Spleen (tissue), 11 donors: ENCODE measurements around the gene COLEC12. TPM values are rescaled to one million over a fixed set of nuclear protein-coding genes. Genes with fewer than 3 reads are reported as not detected.

Experiments
- DNase-seq: peaks from one replicate; pipeline ENCODE4 v3.0.0-alpha.2; 2020
- H3K27ac ChIP-seq, 8 donors: fragments of 200-600 bp; sonication (generic) in 7 of 8; 1 replicate in 4 of 8; 2 replicates in 4 of 8; pipeline versions ENCODE4 v1.5.0 to v1.8.0; 2016 to 2021; ENCODE audit warnings: inconsistent platforms in 4 of 8, mild to moderate bottlenecking in 4 of 8, moderate library complexity in 1 of 8
- H3K27me3 ChIP-seq, 7 donors: fragments of 200-600 bp; sonication (generic) in 6 of 7; replicated peaks in 1 of 7; 1 replicate in 4 of 7; 2 replicates in 3 of 7; pipeline versions ENCODE4 v1.5.0 to v1.8.0; 2016 to 2021; ENCODE audit warnings: inconsistent platforms in 3 of 7, mild to moderate bottlenecking in 1 of 7
- H3K36me3 ChIP-seq, 6 donors: fragments of 200-600 bp; sonication (generic) in 5 of 6; 1 replicate in 4 of 6; 2 replicates in 2 of 6; pipeline versions ENCODE4 v1.5.0 to v1.8.0; 2016 to 2021; ENCODE audit warnings: inconsistent platforms in 2 of 6
- H3K4me1 ChIP-seq, 6 donors: fragments of 200-600 bp; sonication (generic) in 5 of 6; 1 replicate in 3 of 6; 2 replicates in 3 of 6; pipeline versions ENCODE4 v1.5.0 to v1.8.0; 2016 to 2021; ENCODE audit warnings: inconsistent platforms in 3 of 6
- H3K4me3 ChIP-seq, 8 donors: fragments of 200-600 bp; sonication (generic) in 7 of 8; 1 replicate in 4 of 8; 2 replicates in 4 of 8; pipeline versions ENCODE4 v1.5.0 to v1.8.0; 2016 to 2021; ENCODE audit warnings: inconsistent platforms in 4 of 8, mild to moderate bottlenecking in 4 of 8, moderate library complexity in 2 of 8
- H3K9me3 ChIP-seq, 8 donors: fragments of 200-600 bp; sonication (generic) in 7 of 8; 1 replicate in 4 of 8; 2 replicates in 4 of 8; pipeline versions ENCODE4 v1.5.0 to v1.8.0; 2016 to 2021; ENCODE audit warnings: inconsistent platforms in 4 of 8
- CTCF ChIP-seq, 11 experiments: fragments of 200-600 bp in 7 of 11; fragments of 450-650 bp in 4 of 11; sonication (generic) in 4 of 11; IDR thresholded peaks in 8 of 11; conservative IDR thresholded peaks in 3 of 11; 1 replicate in 7 of 11; 2 replicates in 4 of 11; pipeline versions ENCODE4 v1.4.0 to v1.8.0; 2016 to 2021; ENCODE audit warnings: antibody characterized with exemption in 11 of 11, inconsistent platforms in 4 of 11, mild to moderate bottlenecking in 1 of 11
- POLR2A ChIP-seq, 3 donors: fragments of 450-650 bp; IDR thresholded peaks; one replicate each; pipeline ENCODE4 v1.5.1; 2017; ENCODE audit warnings: antibody characterized with exemption in 3 of 3, mild to moderate bottlenecking in 1 of 3
- POLR2AphosphoS5 ChIP-seq, 3 donors: sonication (generic); formaldehyde crosslinking; IDR thresholded peaks; one replicate each; pipeline ENCODE4 v1.5.1; 2017; ENCODE audit warnings: antibody characterized with exemption in 3 of 3
- WGBS, 5 donors: extraction: QIAGEN DNeasy Blood & Tissue Kit in 3 of 5; methylation state at CpG; one replicate each; pipeline versions ENCODE4 v1.1.5 to v1.1.7; 2013 to 2018; 5-methylcytosine and 5-hydroxymethylcytosine counted together
- intact Hi-C: fragments of 100-400 bp; cut with DNase I; formaldehyde crosslinking; loops from one replicate; pipeline ENCODE4 v1.15.0; 2023; ENCODE audit warnings: low total_unique reads
- polyA plus RNA-seq, 3 donors: library from polyadenylated mRNA; stranded (reverse); fragments of 200-250 nt; gene quantifications; one replicate each; pipeline ENCODE4 v1.2.1, GENCODE V29; 2013
- total RNA-seq, 7 donors: library from RNA; depleted of rRNA in 3 of 7; stranded (reverse); fragments of >200 nt in 3 of 7; fragmentation: NEBNext Ultra II Directional in 4 of 7; extraction: Animal tissue kit (Norgen Biotek cat#: 25700) in 4 of 7; gene quantifications; one replicate each; pipeline versions ENCODE4 v1.1.0 to v1.2.1, GENCODE V29; 2016 to 2021
- donor health status: healthy with polysubstance abuse.
- donor health status: DM: no; HTN: no; CAD: no; lungs with moderate emphysema.
- donor health status: DM: no; HTN: no; CAD: no.
- donor health status: Bipolar disorder and iron deficiency.
- donor health status: healthy.
- donor health status: DM: no; HTN: no; CAD: no.
- donor health status: DM: yes; HTN: yes; CAD: no.

The COLEC12 gene
- total and polyA plus RNA-seq, 10 donors = 0.13 to 4.5 (median 1.0) TPM

- DNase-seq = no peak
- intact Hi-C loops = no loop called here
- Histone ChIP-seq H3K4me3 (no peak overlapping the region), H3K27ac (no peak overlapping the region), H3K27me3 (peaks cover 0 to 11% (median 2%) of the 10 kb centered on the region in 7 donors), H3K9me3 (no peaks in the 10 kb centered on the region), H3K36me3 (no peaks in the 10 kb centered on the region), H3K4me1 (no peaks in the 10 kb centered on the region)
- 81 to 93% (median 90%) methylated on average over 4 of the region's 4 CpGs for WGBS, 5 donors
- TF ChIP-seq POLR2AphosphoS5 (IDR thresholded peaks at IDR 0.05) (no peak), POLR2A (IDR thresholded peaks at IDR 0.05) (no peak), CTCF (IDR thresholded peaks at IDR 0.05 in 8 of 11, conservative IDR thresholded peaks at IDR 0.05 in 3 of 11) (no peak)
Observed at GRCh38 chr18:506801-507200, 6.3 kb upstream of the COLEC12 start.

GRCh38 chr18:506264-506663 is 5.8 kb upstream of the COLEC12 start:
- Histone ChIP-seq H3K27ac (no peak overlapping the region), H3K36me3 (no peaks in the 10 kb centered on the region), H3K4me1 (peaks cover 0 to 1% (median under 1%) of the 10 kb centered on the region in 6 donors), H3K27me3 (peaks cover 0 to 16% (median 7%) of the 10 kb centered on the region in 7 donors), H3K4me3 (no peak overlapping the region), H3K9me3 (no peaks in the 10 kb centered on the region)
- WGBS, 5 donors = 86 to 97% (median 91%) methylated on average over 1 of the region's 1 CpG
- intact Hi-C loops = no loop called here
- TF ChIP-seq CTCF (IDR thresholded peaks at IDR 0.05 in 8 of 11, conservative IDR thresholded peaks at IDR 0.05 in 3 of 11) (no peak), POLR2A (IDR thresholded peaks at IDR 0.05) (no peak), POLR2AphosphoS5 (IDR thresholded peaks at IDR 0.05) (no peak)
- no peak for DNase-seq

GRCh38 chr18:505483-506122 is 5.1 kb upstream of the COLEC12 start:
- Histone ChIP-seq H3K27me3 (peaks cover 0 to 22% (median 13%) of the 10 kb centered on the region in 7 donors), H3K4me3 (no peak overlapping the region), H3K36me3 (no peaks in the 10 kb centered on the region), H3K27ac (no peak overlapping the region), H3K4me1 (peaks cover 0 to 8% (median 3%) of the 10 kb centered on the region in 6 donors), H3K9me3 (no peaks in the 10 kb centered on the region)
- 69 to 81% (median 76%) methylated on average over 6 of the region's 6 CpGs for WGBS, 5 donors
- intact Hi-C loops = no loop called here
- no peak for DNase-seq
- no peak for TF ChIP-seq POLR2A (IDR thresholded peaks at IDR 0.05)
- TF ChIP-seq CTCF (IDR thresholded peaks at IDR 0.05 in 8 of 11, conservative IDR thresholded peaks at IDR 0.05 in 3 of 11) = no peak
- no peak for TF ChIP-seq POLR2AphosphoS5 (IDR thresholded peaks at IDR 0.05)

- no peak overlapping the region for H3K4me3 ChIP-seq
Observed at GRCh38 chr18:501406-501714, 859 bp upstream of the COLEC12 start.

More at GRCh38 chr18:501406-501714, 859 bp upstream of the COLEC12 start:
- Histone ChIP-seq H3K9me3 (no peaks in the 10 kb centered on the region), H3K27ac (no peak overlapping the region), H3K36me3 (no peaks in the 10 kb centered on the region), H3K27me3 (peaks cover 0 to 61% (median 35%) of the 10 kb centered on the region in 7 donors), H3K4me1 (peaks cover 6 to 23% (median 16%) of the 10 kb centered on the region in 6 donors)
- intact Hi-C loops = no loop called here
- 45 to 57% (median 53%) methylated on average over 11 of the region's 11 CpGs for WGBS, 5 donors
- DNase-seq = no peak
- TF ChIP-seq CTCF (IDR thresholded peaks at IDR 0.05 in 8 of 11, conservative IDR thresholded peaks at IDR 0.05 in 3 of 11) (no peak), POLR2A (IDR thresholded peaks at IDR 0.05) (no peak)
